ENCODE measurements around the gene KCNQ1.

- TF ChIP-seq CTCF (IDR thresholded peaks at IDR 0.05) (no peak), POLR2A (IDR thresholded peaks at IDR 0.05) (no peak), POLR2AphosphoS5 (IDR thresholded peaks at IDR 0.05) (no peak)
Measured at GRCh38 chr11:2804701-2805387, 360.0 kb downstream of the KCNQ1 start.

Measured in gastroesophageal sphincter (tissue), 3 donors.